ENCODE results near the gene SET. TPM values are rescaled to one million over a fixed set of nuclear protein-coding genes. Genes with fewer than 3 reads are reported as not detected.

SET gene
- total RNA-seq, 4 donors from 2014 or later, result 209 to 355 (median 256) TPM

DNA sequence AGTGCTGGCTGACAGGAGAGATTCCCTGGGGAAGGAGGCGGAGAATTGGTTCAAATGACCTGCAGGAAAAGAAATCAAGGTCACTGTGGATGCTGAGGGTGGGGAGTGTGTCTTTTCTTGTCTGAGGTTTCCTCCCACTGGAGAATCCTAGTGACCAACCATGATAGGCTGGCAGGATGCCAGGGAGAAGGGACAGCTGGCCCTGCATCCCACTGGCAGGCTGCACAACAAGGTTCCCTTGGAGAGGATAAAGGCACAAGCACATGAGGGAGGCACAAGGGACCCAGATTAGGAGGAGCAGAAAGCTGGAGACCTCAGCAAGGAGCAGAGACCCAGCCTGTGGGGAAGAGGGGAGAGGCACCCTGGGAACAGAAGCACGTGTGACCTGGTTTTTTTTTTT lies 46.4 kb downstream of the SET start:
- no peaks in the 10 kb centered on the region for H3K27me3 ChIP-seq

DNA sequence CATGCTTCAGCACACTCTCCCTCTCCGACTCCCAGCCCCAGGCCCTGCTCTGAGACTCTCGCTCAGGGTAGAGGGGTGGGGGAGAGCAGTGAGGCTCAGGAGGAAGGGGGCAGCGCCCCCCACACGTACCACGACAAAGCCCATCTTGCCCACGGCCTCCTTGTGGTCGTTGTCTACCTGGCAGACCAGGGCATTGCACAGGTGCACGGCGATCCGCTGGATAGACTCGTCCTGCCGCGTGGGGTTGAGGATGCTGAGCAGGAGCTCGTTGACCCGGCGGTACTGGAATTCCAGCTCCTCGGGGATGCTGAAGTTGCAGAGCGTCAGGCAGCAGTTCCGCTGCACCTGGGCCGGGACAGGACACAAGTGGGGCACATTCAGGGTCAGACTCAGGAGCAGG lies 53.4 kb downstream of the SET start:
- H3K27ac ChIP-seq, result no peak overlapping the region
- WGBS, 2 donors (ENCODE audit: low coverage in 1 of 2), result 89% methylated on average over 7 of the region's 20 CpGs; no CpG with 5 or more reads in 1 of the 2 donors
- ATAC-seq, result no peak
- H3K27me3 ChIP-seq, result no peaks in the 10 kb centered on the region
- no peak overlapping the region for H3K4me3 ChIP-seq
- H3K9me3 ChIP-seq, result no peaks in the 10 kb centered on the region
- peaks cover 0 to 78% of the 10 kb centered on the region in 2 donors for H3K36me3 ChIP-seq
- no peak for TF ChIP-seq EP300 (IDR thresholded peaks at IDR 0.05)
- TF ChIP-seq POLR2AphosphoS5 (IDR thresholded peaks at IDR 0.05), result no peak
- TF ChIP-seq, protein P1, sequence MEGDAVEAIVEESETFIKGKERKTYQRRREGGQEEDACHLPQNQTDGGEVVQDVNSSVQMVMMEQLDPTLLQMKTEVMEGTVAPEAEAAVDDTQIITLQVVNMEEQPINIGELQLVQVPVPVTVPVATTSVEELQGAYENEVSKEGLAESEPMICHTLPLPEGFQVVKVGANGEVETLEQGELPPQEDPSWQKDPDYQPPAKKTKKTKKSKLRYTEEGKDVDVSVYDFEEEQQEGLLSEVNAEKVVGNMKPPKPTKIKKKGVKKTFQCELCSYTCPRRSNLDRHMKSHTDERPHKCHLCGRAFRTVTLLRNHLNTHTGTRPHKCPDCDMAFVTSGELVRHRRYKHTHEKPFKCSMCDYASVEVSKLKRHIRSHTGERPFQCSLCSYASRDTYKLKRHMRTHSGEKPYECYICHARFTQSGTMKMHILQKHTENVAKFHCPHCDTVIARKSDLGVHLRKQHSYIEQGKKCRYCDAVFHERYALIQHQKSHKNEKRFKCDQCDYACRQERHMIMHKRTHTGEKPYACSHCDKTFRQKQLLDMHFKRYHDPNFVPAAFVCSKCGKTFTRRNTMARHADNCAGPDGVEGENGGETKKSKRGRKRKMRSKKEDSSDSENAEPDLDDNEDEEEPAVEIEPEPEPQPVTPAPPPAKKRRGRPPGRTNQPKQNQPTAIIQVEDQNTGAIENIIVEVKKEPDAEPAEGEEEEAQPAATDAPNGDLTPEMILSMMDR (IDR thresholded peaks at IDR 0.05), result no peak
- no peak for TF ChIP-seq POLR2A (IDR thresholded peaks at IDR 0.05)
- H3K4me1 ChIP-seq, result no peaks in the 10 kb centered on the region

More for the DNA sequence above, 46.4 kb downstream of the SET start:
- Histone ChIP-seq H3K36me3 (peaks cover 0 to 92% of the 10 kb centered on the region in 2 donors), H3K27ac (no peak overlapping the region), H3K9me3 (no peaks in the 10 kb centered on the region), H3K4me1 (peaks cover 0 to 5% (median 0%) of the 10 kb centered on the region in 3 donors), H3K4me3 (no peak overlapping the region)
- TF ChIP-seq POLR2A (IDR thresholded peaks at IDR 0.05) (no peak), EP300 (IDR thresholded peaks at IDR 0.05) (no peak), POLR2AphosphoS5 (IDR thresholded peaks at IDR 0.05) (no peak)
- TF ChIP-seq, protein P1 (IDR thresholded peaks at IDR 0.05), result no peak
- ATAC-seq, result no peak
- WGBS, 2 donors (ENCODE audit: low coverage in 1 of 2), result 75% methylated on average over 2 of the region's 2 CpGs; no CpG with 5 or more reads in 1 of the 2 donors

DNA sequence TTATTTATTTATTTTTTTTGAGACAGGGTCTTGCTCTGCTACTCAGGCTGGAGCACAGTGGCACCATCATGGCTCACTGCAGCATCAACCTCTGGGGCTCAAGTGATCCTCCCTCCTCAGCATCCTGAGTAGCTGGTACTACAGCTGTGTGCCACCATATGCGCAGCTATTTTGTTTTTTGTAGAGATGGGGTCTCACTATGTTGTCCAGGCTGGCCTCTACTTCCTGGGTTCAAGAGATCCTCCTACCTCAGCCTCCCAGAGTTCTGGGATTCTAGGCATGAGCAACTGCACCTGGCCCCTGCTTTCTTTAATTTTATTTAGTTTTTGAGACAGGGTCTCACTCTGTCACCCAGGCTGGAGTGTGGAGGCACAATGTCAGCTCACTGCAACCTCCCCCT lies 54.4 kb downstream of the SET start:
- H3K36me3 ChIP-seq, result peaks cover 0 to 78% of the 10 kb centered on the region in 2 donors
- ATAC-seq, result no peak
- H3K27me3 ChIP-seq, result no peaks in the 10 kb centered on the region
- WGBS, 2 donors (ENCODE audit: low coverage in 1 of 2), result 83 to 100% methylated on average over 1 of the region's 1 CpG
- no peak overlapping the region for H3K4me3 ChIP-seq
- TF ChIP-seq POLR2A (IDR thresholded peaks at IDR 0.05), result no peak
- TF ChIP-seq, protein P1 (IDR thresholded peaks at IDR 0.05), result no peak
- no peak for TF ChIP-seq POLR2AphosphoS5 (IDR thresholded peaks at IDR 0.05)
- TF ChIP-seq EP300 (IDR thresholded peaks at IDR 0.05), result no peak
- H3K9me3 ChIP-seq, result no peaks in the 10 kb centered on the region
- no peak overlapping the region for H3K27ac ChIP-seq
- H3K4me1 ChIP-seq, result no peaks in the 10 kb centered on the region

Small RNA genes within 50 kb of the gene (small RNA-seq; reads per million reads assigned to genes)
- gene RF00017 (0 reads per million in 4 donors), gene RN7SL560P (0 reads per million in 4 donors)

Other genes with a start within 250 kb of the SET start
- 10 to 100 TPM; 19.7 to 30.1 (median 26.9) TPM for gene ODF2, start 233.2 kb upstream of the SET start, total RNA-seq
- 10 to 100 TPM; 18.7 to 32.4 (median 26.9) TPM for gene GLE1, start 184.5 kb upstream of the SET start, total RNA-seq
- 100 to 1,000 TPM; 223 to 390 (median 286) TPM for gene SPTAN1, start 136.6 kb upstream of the SET start, total RNA-seq
- 10 to 100 TPM; 28.3 to 47.0 (median 37.7) TPM for gene DYNC2I2, start 32.4 kb upstream of the SET start, total RNA-seq
- gene PKN3, start 13.3 kb downstream of the SET start, total RNA-seq, result 1 to 10 TPM; 2.3 to 7.5 (median 4.0) TPM
- 10 to 100 TPM; 19.5 to 24.5 (median 22.2) TPM for gene ZDHHC12, start 34.9 kb downstream of the SET start, total RNA-seq
- gene ZER1, start 82.7 kb downstream of the SET start, total RNA-seq, result 100 to 1,000 TPM in 1 of 4 donors, 10 to 100 TPM in 3; 55.1 to 104 (median 60.2) TPM
- gene TBC1D13, start 98.0 kb downstream of the SET start, total RNA-seq, result 10 to 100 TPM; 13.2 to 40.9 (median 17.7) TPM
- gene ENDOG, start 129.3 kb downstream of the SET start, total RNA-seq, result 10 to 100 TPM; 20.3 to 29.7 (median 27.1) TPM
- gene SPOUT1, start 140.6 kb downstream of the SET start, total RNA-seq, result 10 to 100 TPM in 3 of 4 donors, 1 to 10 TPM in 1; 9.6 to 26.0 (median 21.1) TPM
- gene KYAT1, start 192.7 kb downstream of the SET start, total RNA-seq, result 1 to 10 TPM; 3.4 to 7.9 (median 4.8) TPM
- 10 to 100 TPM; 38.1 to 95.1 (median 49.9) TPM for gene LRRC8A, start 192.9 kb downstream of the SET start, total RNA-seq
- gene PHYHD1, start 231.8 kb downstream of the SET start, total RNA-seq, result 10 to 100 TPM in 3 of 4 donors, 1 to 10 TPM in 1; 9.6 to 27.1 (median 25.4) TPM

All from gastroesophageal sphincter (tissue), 4 donors.